K562 (cell line): Measurements from ENCODE around the gene IFT52. TPM values are rescaled to one million over a fixed set of nuclear protein-coding genes. Genes with fewer than 3 reads are reported as not detected.
A peak's percentile ranks its signal among the peaks of the same experiment; 100 is the strongest.

Source experiments
- ATAC-seq: fragments of 200-7000 bp; cut with Tn5 transposase; 3 replicates; pipeline ENCODE4 v1.9.1; 2020; ENCODE audit warnings: moderate library complexity
- BruUV-seq: library from RNA; stranded (reverse); fragments of 400-500 nt; replicated peaks from 2 replicates; lab custom pipeline; 2021; lab: Mats Ljungman, UMichigan
- CTCF ChIA-PET: fragments of 300-600 bp; formaldehyde crosslinking; extraction: SDS; loops from one replicate; lab custom pipeline; 2021; ENCODE audit warnings: low intra/inter-chr PET ratio; lab: Yijun Ruan, JAX
- POLR2A ChIA-PET: fragments of 300-600, 350-650 bp; sonication (Branson Sonifier 250); formaldehyde crosslinking; extraction: SDS; loops from one replicate; lab custom pipeline; 2021; ENCODE audit warnings: antibody characterized with exemption, inconsistent platforms; lab: Yijun Ruan, JAX
- DNase-seq, 4 experiments: peaks; one replicate each; pipeline versions ENCODE4 v3.0.0 to v3.0.0-alpha.2; 2011 to 2018; ENCODE audit warnings: low spot score in 3 of 4, mixed read lengths in 3 of 4; ENCODE audit errors: extremely low read depth in 1 of 4
- FAIRE-seq: peaks from 2 replicates; lab custom pipeline; 2011; peaks lifted over from hg19 to GRCh38; lab: Jason Lieb, UNC
- H2AFZ ChIP-seq: 2 replicates; pipeline ENCODE4 v1.6.0; 2011; ENCODE audit warnings: low read depth, low read length, control low read depth, inconsistent platforms
- H3K27ac ChIP-seq: fragments of 200-600 bp; 3 replicates; pipeline ENCODE4 v1.8.0; 2011; ENCODE audit warnings: low read depth, mild to moderate bottlenecking, control low read depth, inconsistent platforms, low read length, moderate library complexity, mixed read lengths; ENCODE audit errors: extremely low read depth
- H3K27me3 ChIP-seq, 2 experiments: fragments of 300-600 bp in 1 of 2; 2 replicates in 1 of 2; 3 replicates in 1 of 2; pipeline versions ENCODE4 v1.6.0 to v1.8.0; 2011; ENCODE audit warnings: inconsistent platforms in 2 of 2, low read length in 2 of 2, mild to moderate bottlenecking in 1 of 2, mixed read lengths in 1 of 2, moderate library complexity in 1 of 2; ENCODE audit not compliant: control insufficient read depth in 2 of 2, insufficient read depth in 2 of 2
- H3K36me3 ChIP-seq: fragments of 300-600 bp; 3 replicates; pipeline ENCODE4 v1.8.0; 2011; ENCODE audit warnings: mild to moderate bottlenecking, low read length, inconsistent platforms; ENCODE audit not compliant: control insufficient read depth, insufficient read depth
- H3K4me1 ChIP-seq, 2 experiments: fragments of 200-600 bp in 1 of 2; replicated peaks in 1 of 2; 2 replicates in 1 of 2; 3 replicates in 1 of 2; pipeline versions ENCODE4 v1.5.1 to v1.8.0; 2011; ENCODE audit warnings: inconsistent platforms in 2 of 2, low read length in 2 of 2, mild to moderate bottlenecking in 1 of 2, mixed read lengths in 1 of 2, moderate library complexity in 1 of 2; ENCODE audit not compliant: control insufficient read depth in 2 of 2, insufficient read depth in 2 of 2
- H3K4me2 ChIP-seq: 2 replicates; pipeline ENCODE4 v1.6.1; 2011; ENCODE audit warnings: low read length, control low read depth, inconsistent platforms, mixed read lengths; ENCODE audit not compliant: insufficient read depth
- H3K4me3 ChIP-seq: fragments of 200-600 bp; sonication (generic), shearing (Covaris generic); 2 replicates; pipeline ENCODE4 v1.5.1; 2016; ENCODE audit warnings: control low read depth, inconsistent platforms
- H3K79me2 ChIP-seq: fragments of 200-600 bp; 3 replicates; pipeline ENCODE4 v1.8.0; 2011; ENCODE audit warnings: low read length, inconsistent platforms; ENCODE audit not compliant: control insufficient read depth, insufficient read depth
- H3K9ac ChIP-seq, 2 experiments: 2 replicates each; pipeline versions ENCODE4 v1.6.0 to v1.6.1; 2011; ENCODE audit warnings: low read depth in 2 of 2, low read length in 2 of 2, control low read depth in 1 of 2, inconsistent platforms in 1 of 2, mild to moderate bottlenecking in 1 of 2, mixed read lengths in 1 of 2; ENCODE audit not compliant: insufficient read depth in 1 of 2
- H3K9me1 ChIP-seq: one replicate; pipeline ENCODE4 v1.6.0; 2011; ENCODE audit warnings: inconsistent platforms, mild to moderate bottlenecking, low read length, moderate library complexity; ENCODE audit not compliant: control insufficient read depth, insufficient read depth
- H3K9me3 ChIP-seq: replicated peaks from 2 replicates; pipeline ENCODE4 v1.5.1; 2011; ENCODE audit warnings: low read depth, low read length, inconsistent platforms; ENCODE audit not compliant: control insufficient read depth, insufficient read depth
- H4K20me1 ChIP-seq: replicated peaks from 2 replicates; pipeline ENCODE4 v1.6.1; 2011; ENCODE audit warnings: low read length, inconsistent platforms, mixed read lengths; ENCODE audit not compliant: control insufficient read depth, insufficient read depth
- ATF3 ChIP-seq, 2 experiments: fragments of 450-650 bp in 1 of 2; sonication (generic) in 1 of 2; formaldehyde crosslinking in 1 of 2; IDR thresholded peaks in 1 of 2; conservative IDR thresholded peaks in 1 of 2; 2 replicates each; pipeline versions ENCODE4 v1.6.1 to v1.8.1; 2016 to 2023; ENCODE audit warnings: mild to moderate bottlenecking in 2 of 2, moderate library complexity in 2 of 2, inconsistent platforms in 1 of 2, missing genetic modification reagents in 1 of 2
- BCOR ChIP-seq: fragments of 450-650 bp; IDR thresholded peaks from 2 replicates; pipeline ENCODE4 v1.6.1; 2016
- CCAR2 ChIP-seq: fragments of 200-400 bp; formaldehyde crosslinking; IDR thresholded peaks from 2 replicates; pipeline ENCODE4 v1.6.1; 2017; ENCODE audit warnings: mild to moderate bottlenecking, low read depth, low read length
- MAZ ChIP-seq, 2 experiments: fragments of 450-650 bp in 1 of 2; sonication (generic) in 1 of 2; formaldehyde crosslinking; IDR thresholded peaks in 1 of 2; conservative IDR thresholded peaks in 1 of 2; 2 replicates each; pipeline versions ENCODE4 v1.4.0 to v1.5.0; 2020; ENCODE audit warnings: mild to moderate bottlenecking in 1 of 2, missing genetic modification reagents in 1 of 2
- MLLT1 ChIP-seq, 2 experiments: fragments of 450-650 bp; IDR thresholded peaks; 2 replicates each; pipeline ENCODE4 v1.6.1; 2016
- NFE2L1 ChIP-seq: fragments of 450-650 bp; IDR thresholded peaks from 2 replicates; pipeline ENCODE4 v1.6.1; 2016; ENCODE audit warnings: missing genetic modification characterization, low read depth, mild to moderate bottlenecking, missing compliant biosample characterization, moderate library complexity, borderline replicate concordance
- OTX1 ChIP-seq: fragments of 450-650 bp; formaldehyde crosslinking; IDR thresholded peaks from 2 replicates; pipeline ENCODE4 v1.4.0; 2022; ENCODE audit warnings: mild to moderate bottlenecking
- PCBP1 ChIP-seq: fragments of 200-400 bp; formaldehyde crosslinking; IDR thresholded peaks from 2 replicates; pipeline ENCODE4 v1.6.1; 2018; ENCODE audit warnings: mild to moderate bottlenecking, low read depth, low read length; ENCODE audit not compliant: poor library complexity, severe bottlenecking
- RERE ChIP-seq: sonication (generic); formaldehyde crosslinking; IDR thresholded peaks from 2 replicates; pipeline ENCODE4 v1.8.0; 2023; ENCODE audit warnings: missing genetic modification reagents, mild to moderate bottlenecking, borderline replicate concordance
- RUNX1 ChIP-seq: sonication (generic); IDR thresholded peaks from 2 replicates; pipeline ENCODE4 v1.6.1; 2016; ENCODE audit warnings: antibody characterized with exemption, low read depth
- SIRT6 ChIP-seq: IDR thresholded peaks from one replicate; pipeline ENCODE4 v1.6.1; 2012; ENCODE audit warnings: low read depth, mild to moderate bottlenecking, control low read depth, inconsistent platforms, low read length, moderate library complexity
- ZBTB34 ChIP-seq: fragments of 250-450 bp; sonication (Bioruptor Pico); IDR thresholded peaks from 2 replicates; pipeline ENCODE4 v1.8.0; 2021; ENCODE audit warnings: mild to moderate bottlenecking, moderate library complexity
- ZNF75A ChIP-seq: fragments of 450-650 bp; formaldehyde crosslinking; IDR thresholded peaks from 2 replicates; pipeline ENCODE4 v1.4.0; 2020; ENCODE audit warnings: mild to moderate bottlenecking
- WGBS: fragments of 100-300 bp; shearing (Covaris generic); methylation state at CpG from one replicate; pipeline ENCODE4 v1.1.6; 2016; ENCODE audit warnings: low coverage, mixed read lengths; ENCODE audit not compliant: insufficient coverage; ENCODE audit errors: missing lambda C conversion rate; 5-methylcytosine and 5-hydroxymethylcytosine counted together
- in situ Hi-C: fragments of 300-500 bp; cut with MboI; formaldehyde crosslinking; loops from 4 replicates; pipeline ENCODE4 v1.15.0; 2018; ENCODE audit warnings: inconsistent platforms, mixed read lengths
- intact Hi-C: fragments of 100-400 bp; cut with micrococcal nuclease; formaldehyde crosslinking; loops from 2 replicates; pipeline ENCODE4 v1.14.2; 2022
- polyA plus RNA-seq, 8 experiments: library from polyadenylated mRNA; depleted of rRNA in 4 of 8; stranded (reverse) in 5 of 8; unstranded in 3 of 8; fragments of >200 nt; fragmentation: Nextera tagmentation in 2 of 8; fragmentation: Illumina TruSeq in 1 of 8; extraction: Ambion mirVana in 2 of 8; extraction: Trizol in 1 of 8; gene quantifications; 2 replicates each; pipeline versions ENCODE4 v1.2.1 to v1.2.3, GENCODE V29; 2011 to 2014; ENCODE audit warnings: inconsistent platforms in 1 of 8, missing spikeins in 1 of 8
- total RNA-seq, 7 experiments: library from RNA; depleted of rRNA in 6 of 7; stranded (reverse); fragments of >200 nt in 6 of 7; fragmentation: Illumina TruSeq in 2 of 7; extraction: Trizol in 2 of 7; gene quantifications; 2 replicates each; pipeline versions ENCODE4 v1.2.1 to v1.2.3, GENCODE V29; 2011 to 2021; ENCODE audit warnings: low replicate concordance in 1 of 7

The IFT52 gene
- total and polyA plus RNA-seq, 9 of the 15 experiments (the other 6 are each of a cell fraction or from before 2014, with no cell fraction given): 11.0 to 31.4 (median 20.4) TPM

GRCh38 chr20:43543138-43543537, 47.6 kb upstream of the IFT52 start:
- intact Hi-C loops: no loop called here
- CTCF ChIA-PET: no interaction called here
- TF ChIP-seq NFE2L1 (no peak), CCAR2 (no peak), MLLT1 (IDR thresholded peaks at IDR 0.05) (no peak), ATF3 (IDR thresholded peaks at IDR 0.05) (no peak), ATF3 (CRISPR knock-in tag; conservative IDR thresholded peaks at IDR 0.05) (no peak), RUNX1 (no peak), ZNF75A (CRISPR knock-in tag) (no peak), MAZ (CRISPR knock-in tag; conservative IDR thresholded peaks at IDR 0.05 in 1 of 2, IDR thresholded peaks at IDR 0.05 in 1 of 2) (no peak), ZBTB34 (CRISPR knock-in tag) (no peak), PCBP1 (no peak), RERE (CRISPR knock-in tag) (no peak), BCOR (no peak), SIRT6 (no peak), OTX1 (no peak)

More at GRCh38 chr20:43543138-43543537, 47.6 kb upstream of the IFT52 start:
- H3K9me3 ChIP-seq: no peaks in the 10 kb centered on the region
- BruUV-seq: no TSS peak
- in situ Hi-C loops: loop anchor here (10.0 kb wide), 1 partner anchor 542 kb away; no protein-coding TSS in a partner anchor
- peak; percentile 29 for FAIRE-seq
- no peak overlapping the region for H3K4me3 ChIP-seq
- DNase-seq: no peak
- no peaks in the 10 kb centered on the region for H3K79me2 ChIP-seq
- no peak overlapping the region for H3K27ac ChIP-seq
- peaks cover 2% of the 10 kb centered on the region for H3K9me1 ChIP-seq
- no peak overlapping the region for H3K9ac ChIP-seq
- 61% methylated on average over 5 of the region's 5 CpGs for WGBS
- peaks cover 14 to 22% of the 10 kb centered on the region in 2 experiments; a peak in 4 of 5 replicates for H3K4me1 ChIP-seq
- H3K36me3 ChIP-seq: peaks cover 5% of the 10 kb centered on the region; the same call in 1 of the 3 replicates
- no peaks in the 10 kb centered on the region for H3K27me3 ChIP-seq
- no peaks in the 10 kb centered on the region for H4K20me1 ChIP-seq
- no peak overlapping the region for H3K4me2 ChIP-seq
- no peak for ATAC-seq
- H2AFZ ChIP-seq: no peak overlapping the region
- POLR2A ChIA-PET: interaction anchor here (0.6 kb wide), 1 partner anchor 16 kb away, joined by 3 read pairs; the partner anchor contains the start of gene SGK2
